Panc1 (cell line): ENCODE results near the gene PRRT1B. TPM values are rescaled to one million over a fixed set of nuclear protein-coding genes. Genes with fewer than 3 reads are reported as not detected.

ENCODE experiments used
- ATAC-seq: fragments of 200-7000 bp; cut with Tn5 transposase; 2 replicates; pipeline ENCODE4 v1.9.1; 2020; ENCODE audit warnings: mild to moderate bottlenecking, moderate library complexity
- BruUV-seq: library from RNA; stranded (reverse); fragments of 400-500 nt; replicated peaks from 2 replicates; lab custom pipeline; 2021; lab: Mats Ljungman, UMichigan
- CTCF ChIA-PET: fragments of 300-600 bp; sonication (Branson Sonifier 250); formaldehyde crosslinking; loops from one replicate; lab custom pipeline; 2022; ENCODE audit warnings: antibody characterized with exemption; lab: Charles Lee
- POLR2A ChIA-PET: fragments of 300-600 bp; sonication (Branson Sonifier 250); formaldehyde crosslinking; loops from one replicate; lab custom pipeline; 2022; ENCODE audit warnings: antibody characterized with exemption; lab: Charles Lee
- DNase-seq: peaks from one replicate; pipeline ENCODE4 v3.0.0-alpha.2; 2010; ENCODE audit warnings: low read depth, low spot score
- H3K27ac ChIP-seq: 2 replicates; pipeline ENCODE4 v1.5.1; 2011; ENCODE audit warnings: mild to moderate bottlenecking, low read length, inconsistent platforms
- H3K27me3 ChIP-seq: fragments of 200-500 bp; sonication (Bioruptor generic); 2 replicates; pipeline ENCODE4 v1.6.0; 2014; ENCODE audit warnings: low read length, inconsistent platforms; ENCODE audit not compliant: control insufficient read depth, insufficient read depth
- H3K36me3 ChIP-seq: fragments of 200-500 bp; sonication (Bioruptor generic); 2 replicates; pipeline ENCODE4 v1.5.1; 2014; ENCODE audit warnings: inconsistent platforms, mild to moderate bottlenecking, low read length, moderate library complexity; ENCODE audit not compliant: control insufficient read depth, insufficient read depth
- H3K4me1 ChIP-seq: 2 replicates; pipeline ENCODE4 v1.5.1; 2011; ENCODE audit warnings: inconsistent platforms, mild to moderate bottlenecking, low read length, moderate library complexity; ENCODE audit not compliant: control insufficient read depth, insufficient read depth
- H3K4me3 ChIP-seq, 2 experiments: 2 replicates each; pipeline ENCODE4 v1.5.1; 2011 to 2012; ENCODE audit warnings: low read depth in 2 of 2, low read length in 2 of 2, mild to moderate bottlenecking in 2 of 2, inconsistent platforms in 1 of 2, moderate library complexity in 1 of 2
- H3K9me3 ChIP-seq: fragments of 200-500 bp; sonication (Bioruptor generic); 2 replicates; pipeline ENCODE4 v1.5.1; 2014; ENCODE audit warnings: low read depth, mild to moderate bottlenecking, inconsistent platforms, low read length, moderate library complexity; ENCODE audit not compliant: control insufficient read depth, insufficient read depth
- CTCF ChIP-seq: fragments of 450-650 bp; IDR thresholded peaks from 2 replicates; pipeline ENCODE4 v1.5.1; 2017; ENCODE audit warnings: mild to moderate bottlenecking
- POLR2AphosphoS5 ChIP-seq: IDR thresholded peaks from 2 replicates; pipeline ENCODE4 v1.6.1; 2012; ENCODE audit warnings: mild to moderate bottlenecking, low read depth, low read length, moderate library complexity
- REST ChIP-seq, 2 experiments: IDR thresholded peaks; 2 replicates each; pipeline ENCODE4 v1.6.1; 2011 to 2012; ENCODE audit warnings: low read depth in 2 of 2, control low read depth in 1 of 2, low read length in 1 of 2, mild to moderate bottlenecking in 1 of 2, moderate library complexity in 1 of 2; ENCODE audit not compliant: insufficient read depth in 1 of 2
- SIN3A ChIP-seq: IDR thresholded peaks from 2 replicates; pipeline ENCODE4 v1.6.1; 2012; ENCODE audit warnings: low read depth, mild to moderate bottlenecking, low read length, moderate library complexity, borderline replicate concordance; ENCODE audit not compliant: insufficient read depth
- TCF7L2 ChIP-seq: IDR thresholded peaks from 2 replicates; pipeline ENCODE4 v1.6.1; 2011; ENCODE audit warnings: mild to moderate bottlenecking, low read depth, low read length, inconsistent platforms
- in situ Hi-C: cut with HindIII; loops from 2 replicates; pipeline ENCODE4 v1.10.0; 2016; ENCODE audit warnings: low sequenced_read_pairs, low pct_unique_long_range_greater_than_20kb
- intact Hi-C: fragments of 100-400 bp; cut with micrococcal nuclease; formaldehyde crosslinking; loops from one replicate; pipeline ENCODE4 v1.10.0; 2022; ENCODE audit not compliant: unreplicated experiment
- total RNA-seq: library from RNA; stranded (reverse); gene quantifications from one replicate; pipeline ENCODE4 v1.2.1, GENCODE V29; 2021; ENCODE audit not compliant: unreplicated experiment

The PRRT1B gene
- total RNA-seq, 1 experiment from 2014 or later = 1.1 TPM

- ATAC-seq (peak; percentile 94), DNase-seq (no peak)
- in situ Hi-C loops = no loop called here
- ChIA-PET CTCF (no interaction called here), POLR2A (no interaction called here)
- BruUV-seq = no TSS peak
- H3K27ac ChIP-seq = peak within 1 kb of the TSS; percentile 69
- no peaks in the 10 kb centered on the region for H3K36me3 ChIP-seq
- no peaks in the 10 kb centered on the region for H3K9me3 ChIP-seq
- no peaks in the 10 kb centered on the region for H3K27me3 ChIP-seq
- H3K4me3 ChIP-seq = peak within 1 kb of the TSS; percentile 66 to 68
- H3K4me1 ChIP-seq = peaks cover 11% of the 10 kb centered on the region
- intact Hi-C loops = no loop called here
- 0 out of 4 replicates have a peak, but pooled peaks of 1 of the 2 experiments have one; percentile 30 for TF ChIP-seq REST (IDR thresholded peaks at IDR 0.05; ENCODE audit: insufficient read depth in 1 of 2, low read depth in 2 of 2, low read length in 1 of 2)
- no peak for TF ChIP-seq SIN3A
- TF ChIP-seq POLR2AphosphoS5 = 0 out of 2 replicates have a peak, but pooled peaks have one; percentile 40
- TF ChIP-seq CTCF = no peak
These were observed 14.1 kb upstream of the PRRT1B start, which contains the start of gene UCK1 for GRCh38 chr9:131530920-131531832. UCK1 (minus strand) TSS chr9:131531263; CDS start chr9:131531174, 89 bp downstream.

GRCh38 chr9:131534721-131535237, 10.5 kb upstream of the PRRT1B start:
- Histone ChIP-seq H3K27ac (no peak overlapping the region), H3K27me3 (no peaks in the 10 kb centered on the region), H3K9me3 (no peaks in the 10 kb centered on the region), H3K4me3 (no peak overlapping the region), H3K4me1 (peaks cover 9% of the 10 kb centered on the region), H3K36me3 (no peaks in the 10 kb centered on the region)
- ChIA-PET POLR2A (interaction anchor here (0.7 kb wide), 1 partner anchor 14 kb away, joined by 6 read pairs; no protein-coding TSS in a partner anchor), CTCF (no interaction called here)
- TF ChIP-seq CTCF = no peak
- TF ChIP-seq TCF7L2 = peak; percentile 63; the same call in 1 of the 2 replicates
- ATAC-seq = no peak
- in situ Hi-C loops = no loop called here
- DNase-seq = no peak
- BruUV-seq = no TSS peak
- intact Hi-C loops = no loop called here
